Gastrocnemius medialis (tissue), 4 donors: ENCODE results near the gene BCL2L14. TPM values are rescaled to one million over a fixed set of nuclear protein-coding genes. Genes with fewer than 3 reads are reported as not detected.
A peak's percentile ranks its signal among the peaks of the same experiment; 100 is the strongest.

Source experiments
- ATAC-seq, 2 donors: fragments of 150-250 bp; one replicate each; pipeline ENCODE4 v1.9.1; 2016
- DNase-seq, 2 donors: peaks; one replicate each; pipeline ENCODE4 v3.0.0-alpha.2; 2019
- H3K27ac ChIP-seq, 4 donors: fragments of 200-600 bp; sonication (generic); 1 replicate in 1 of 4; 2 replicates in 3 of 4; pipeline ENCODE4 v1.5.1; 2016 to 2018; ENCODE audit warnings: mild to moderate bottlenecking in 2 of 4, moderate library complexity in 1 of 4
- H3K27me3 ChIP-seq, 3 donors: fragments of 200-600 bp; sonication (generic) in 2 of 3; 1 replicate in 1 of 3; 2 replicates in 2 of 3; pipeline versions ENCODE4 v1.5.1 to v1.6.0; 2016 to 2019; ENCODE audit warnings: mild to moderate bottlenecking in 1 of 3, moderate library complexity in 1 of 3
- H3K36me3 ChIP-seq, 2 donors: fragments of 200-600 bp; sonication (generic) in 1 of 2; one replicate each; pipeline ENCODE4 v1.5.1; 2017 to 2018
- H3K4me1 ChIP-seq, 2 donors: fragments of 200-600 bp; sonication (generic) in 1 of 2; one replicate each; pipeline ENCODE4 v1.5.1; 2016 to 2017; ENCODE audit warnings: mild to moderate bottlenecking in 2 of 2
- H3K4me3 ChIP-seq, 4 donors: fragments of 200-600 bp; sonication (generic) in 3 of 4; 1 replicate in 1 of 4; 2 replicates in 3 of 4; pipeline ENCODE4 v1.5.1; 2016 to 2019; ENCODE audit warnings: mild to moderate bottlenecking in 2 of 4
- H3K9me3 ChIP-seq, 3 donors: fragments of 200-600 bp; sonication (generic) in 2 of 3; 1 replicate in 1 of 3; 2 replicates in 2 of 3; pipeline ENCODE4 v1.5.1; 2016 to 2019
- POLR2A ChIP-seq, 2 donors: fragments of 450-650 bp; IDR thresholded peaks; one replicate each; pipeline ENCODE4 v1.6.1; 2017; ENCODE audit warnings: antibody characterized with exemption in 2 of 2, mild to moderate bottlenecking in 2 of 2, moderate library complexity in 2 of 2
- in situ Hi-C, 4 donors: fragments of 200-750 bp; cut with MboI; loops; one replicate each; pipeline versions ENCODE4 v1.15.0 to v1.8.0; 2017; ENCODE audit warnings: low sequenced_read_pairs in 4 of 4
- intact Hi-C: fragments of 100-400 bp; cut with DNase I; formaldehyde crosslinking; loops from one replicate; pipeline ENCODE4 v1.15.1; 2023; ENCODE audit warnings: low total_unique reads
- total RNA-seq, 4 donors: library from RNA; depleted of rRNA; stranded (reverse); fragments of >200 nt; gene quantifications; one replicate each; pipeline versions ENCODE4 v1.1.0 to v1.2.3, GENCODE V29; 2016
- TF ChIP-seq, protein P1 (sequence below), 5 experiments: fragments of 450-650 bp in 3 of 5; fragments of 200-600 bp in 2 of 5; sonication (generic) in 2 of 5; IDR thresholded peaks in 4 of 5; conservative IDR thresholded peaks in 1 of 5; 1 replicate in 4 of 5; 2 replicates in 1 of 5; pipeline ENCODE4 v1.5.1; 2016 to 2019; ENCODE audit warnings: antibody characterized with exemption in 5 of 5, mild to moderate bottlenecking in 3 of 5, moderate library complexity in 3 of 5

BCL2L14 gene
- total RNA-seq, 4 donors from 2014 or later, result not detected

DNA sequence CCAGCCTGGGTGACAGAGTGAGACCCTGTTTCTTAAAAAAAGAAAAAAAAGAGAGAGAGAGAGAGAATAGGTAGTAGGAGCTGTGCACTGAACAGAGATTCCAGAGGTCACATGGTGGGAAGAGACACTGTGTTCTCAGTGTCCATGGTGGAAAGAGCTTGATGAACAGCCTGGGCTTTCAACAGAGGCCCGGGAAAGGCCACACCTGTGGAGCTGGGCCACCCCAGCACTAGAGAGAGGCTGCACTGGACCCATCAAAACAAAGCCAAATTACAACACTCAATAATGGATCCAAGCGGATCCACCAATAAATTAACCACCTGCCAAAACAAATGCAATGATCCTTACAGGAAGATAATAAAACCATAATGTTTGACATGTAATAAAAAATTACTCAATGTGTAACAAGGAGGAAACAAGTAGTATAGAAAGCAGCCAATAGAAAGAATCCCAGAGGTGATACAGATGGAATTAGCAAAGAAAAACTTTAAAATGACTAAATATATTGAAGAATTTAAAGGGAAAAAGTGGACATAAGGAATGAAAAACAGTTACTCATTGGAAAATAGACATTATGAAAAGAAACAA, 44.8 kb upstream of the BCL2L14 start:
- ATAC-seq, result no peak
- Histone ChIP-seq H3K4me3 (no peak overlapping the region), H3K27ac (no peak overlapping the region), H3K27me3 (no peaks in the 10 kb centered on the region), H3K36me3 (no peaks in the 10 kb centered on the region), H3K9me3 (no peaks in the 10 kb centered on the region), H3K4me1 (no peaks in the 10 kb centered on the region)
- DNase-seq, result no peak
- intact Hi-C loops (no loop called here), in situ Hi-C loops (loop anchor here in 1 of 4 donors (5.0 kb wide), 1 partner anchor 444 kb away; no protein-coding TSS in a partner anchor)
- TF ChIP-seq, protein P1, sequence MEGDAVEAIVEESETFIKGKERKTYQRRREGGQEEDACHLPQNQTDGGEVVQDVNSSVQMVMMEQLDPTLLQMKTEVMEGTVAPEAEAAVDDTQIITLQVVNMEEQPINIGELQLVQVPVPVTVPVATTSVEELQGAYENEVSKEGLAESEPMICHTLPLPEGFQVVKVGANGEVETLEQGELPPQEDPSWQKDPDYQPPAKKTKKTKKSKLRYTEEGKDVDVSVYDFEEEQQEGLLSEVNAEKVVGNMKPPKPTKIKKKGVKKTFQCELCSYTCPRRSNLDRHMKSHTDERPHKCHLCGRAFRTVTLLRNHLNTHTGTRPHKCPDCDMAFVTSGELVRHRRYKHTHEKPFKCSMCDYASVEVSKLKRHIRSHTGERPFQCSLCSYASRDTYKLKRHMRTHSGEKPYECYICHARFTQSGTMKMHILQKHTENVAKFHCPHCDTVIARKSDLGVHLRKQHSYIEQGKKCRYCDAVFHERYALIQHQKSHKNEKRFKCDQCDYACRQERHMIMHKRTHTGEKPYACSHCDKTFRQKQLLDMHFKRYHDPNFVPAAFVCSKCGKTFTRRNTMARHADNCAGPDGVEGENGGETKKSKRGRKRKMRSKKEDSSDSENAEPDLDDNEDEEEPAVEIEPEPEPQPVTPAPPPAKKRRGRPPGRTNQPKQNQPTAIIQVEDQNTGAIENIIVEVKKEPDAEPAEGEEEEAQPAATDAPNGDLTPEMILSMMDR (IDR thresholded peaks at IDR 0.05 in 4 of 5, conservative IDR thresholded peaks at IDR 0.05 in 1 of 5), result no peak
- no peak for TF ChIP-seq POLR2A (IDR thresholded peaks at IDR 0.05)

GRCh38 chr12:12028668-12029402, 41.9 kb upstream of the BCL2L14 start:
- no peak overlapping the region for H3K4me3 ChIP-seq
- H3K4me1 ChIP-seq, result no peaks in the 10 kb centered on the region
- DNase-seq (no peak), ATAC-seq (no peak)
- no peaks in the 10 kb centered on the region for H3K27me3 ChIP-seq
- TF ChIP-seq, protein P1 (IDR thresholded peaks at IDR 0.05 in 4 of 5, conservative IDR thresholded peaks at IDR 0.05 in 1 of 5), result no peak
- no peak for TF ChIP-seq POLR2A (IDR thresholded peaks at IDR 0.05)
- in situ Hi-C loops, result loop anchor here in 1 of 4 donors (5.0 kb wide), 1 partner anchor 447 kb away; no protein-coding TSS in a partner anchor
- H3K27ac ChIP-seq, result no peak overlapping the region
- no peaks in the 10 kb centered on the region for H3K36me3 ChIP-seq
- intact Hi-C loops, result no loop called here
- no peaks in the 10 kb centered on the region for H3K9me3 ChIP-seq

DNA sequence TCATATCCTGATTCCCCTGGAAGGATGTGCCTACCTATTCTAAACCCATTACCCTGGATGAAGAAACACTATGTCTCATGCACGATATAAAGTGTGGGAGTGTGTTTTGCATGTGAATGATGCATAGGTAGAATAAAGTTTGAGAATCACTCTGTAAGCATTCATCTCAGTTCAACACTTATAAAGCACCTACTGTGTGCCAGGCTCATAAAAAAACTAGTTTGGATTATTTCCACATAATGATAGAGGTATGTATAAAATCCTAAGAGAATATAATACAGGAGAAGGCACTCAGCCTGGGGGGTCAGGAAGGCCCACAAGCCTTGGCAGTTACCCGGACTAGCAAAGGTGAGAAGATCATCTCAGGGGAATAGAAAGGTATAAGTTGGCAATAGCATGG, 41.1 kb upstream of the BCL2L14 start:
- Histone ChIP-seq H3K4me3 (no peak overlapping the region), H3K27ac (no peak overlapping the region), H3K9me3 (no peaks in the 10 kb centered on the region), H3K4me1 (no peaks in the 10 kb centered on the region), H3K27me3 (no peaks in the 10 kb centered on the region), H3K36me3 (no peaks in the 10 kb centered on the region)
- ATAC-seq (no peak), DNase-seq (no peak)
- TF ChIP-seq POLR2A (IDR thresholded peaks at IDR 0.05), result no peak
- TF ChIP-seq, protein P1 (IDR thresholded peaks at IDR 0.05 in 4 of 5, conservative IDR thresholded peaks at IDR 0.05 in 1 of 5), result no peak
- in situ Hi-C loops, result loop anchor here in 2 of 4 donors (5.0 kb wide), 1 partner anchor 447 kb away; no protein-coding TSS in a partner anchor
- intact Hi-C loops, result loop anchor here (10.0 kb wide), 1 partner anchor 135 kb away; no protein-coding TSS in a partner anchor

DNA sequence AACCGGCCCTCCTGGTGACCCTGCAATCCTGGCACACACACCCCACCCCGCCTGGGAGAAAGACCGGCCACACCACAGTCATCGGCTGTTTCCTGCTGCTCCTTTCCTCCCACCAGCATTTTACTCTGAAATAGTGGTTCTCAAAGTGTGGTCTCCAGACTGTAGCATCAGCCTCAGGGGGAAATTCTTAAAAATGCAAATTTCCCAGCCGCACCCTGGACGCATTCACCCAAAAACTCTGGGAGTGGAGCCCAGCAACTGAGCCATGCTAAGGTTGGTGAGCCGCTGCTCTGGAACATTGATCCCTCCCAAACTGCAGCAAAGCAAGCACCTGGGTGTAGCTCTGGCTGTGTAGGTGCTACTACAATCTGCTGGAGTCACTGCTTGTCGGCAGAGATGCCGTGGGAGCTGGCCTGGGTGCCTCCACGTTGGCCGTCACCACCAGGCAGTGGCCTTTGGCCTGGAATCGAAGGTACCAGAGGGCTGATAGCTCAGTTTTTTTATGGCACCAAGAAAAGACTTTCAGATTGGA, 38.4 kb upstream of the BCL2L14 start:
- Histone ChIP-seq H3K9me3 (no peaks in the 10 kb centered on the region), H3K27ac (peak overlapping the region in 2 of 4 donors; percentile 13 to 49), H3K27me3 (no peaks in the 10 kb centered on the region), H3K4me1 (no peaks in the 10 kb centered on the region), H3K4me3 (peak overlapping the region in 2 of 4 donors; percentile 35 to 64), H3K36me3 (no peaks in the 10 kb centered on the region)
- DNase-seq, result no peak
- ATAC-seq, result no peak
- intact Hi-C loops, result loop anchor here (10.0 kb wide), 1 partner anchor 138 kb away; no protein-coding TSS in a partner anchor
- TF ChIP-seq, protein P1 (IDR thresholded peaks at IDR 0.05 in 4 of 5, conservative IDR thresholded peaks at IDR 0.05 in 1 of 5), result no peak
- TF ChIP-seq POLR2A (IDR thresholded peaks at IDR 0.05), result no peak
- in situ Hi-C loops, result loop anchor here in 1 of 4 donors (5.0 kb wide), 1 partner anchor 450 kb away; no protein-coding TSS in a partner anchor
